GM19025 (cell line): ENCODE results near the gene SLC35B3.
"Not testable (repeated sequence)": the region's sequence is repeated elsewhere in the genome, so short reads cannot be mapped to it uniquely, and the experiment has no call there.

Experiments
- ATAC-seq: cut with Tn5 transposase; IDR thresholded peaks from one replicate; pipeline ENCODE4 v1.9.1; 2021; ENCODE audit warnings: mild to moderate bottlenecking, low read depth, moderate library complexity; ENCODE audit not compliant: unreplicated experiment

The SLC35B3 gene

DNA sequence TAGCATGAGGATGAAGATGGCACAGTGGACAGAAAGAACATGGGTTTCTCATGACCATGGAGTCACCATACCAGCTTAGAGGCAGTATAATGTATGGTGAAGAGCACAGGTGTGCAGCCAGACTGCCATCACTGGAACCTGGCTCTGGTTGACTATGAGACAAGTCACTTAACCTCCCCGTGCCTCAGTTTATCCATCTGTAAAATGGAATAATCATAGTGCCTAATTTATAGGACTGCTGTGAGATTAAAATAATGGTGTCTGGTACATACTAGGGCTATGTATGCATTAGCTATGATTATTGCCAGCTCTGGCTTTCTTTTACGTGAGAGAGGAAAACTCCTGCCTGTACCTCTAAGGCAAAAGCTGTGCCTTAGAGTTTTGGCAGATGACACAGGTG lies 19.4 kb downstream of the SLC35B3 start:
- ATAC-seq, result no peak

DNA sequence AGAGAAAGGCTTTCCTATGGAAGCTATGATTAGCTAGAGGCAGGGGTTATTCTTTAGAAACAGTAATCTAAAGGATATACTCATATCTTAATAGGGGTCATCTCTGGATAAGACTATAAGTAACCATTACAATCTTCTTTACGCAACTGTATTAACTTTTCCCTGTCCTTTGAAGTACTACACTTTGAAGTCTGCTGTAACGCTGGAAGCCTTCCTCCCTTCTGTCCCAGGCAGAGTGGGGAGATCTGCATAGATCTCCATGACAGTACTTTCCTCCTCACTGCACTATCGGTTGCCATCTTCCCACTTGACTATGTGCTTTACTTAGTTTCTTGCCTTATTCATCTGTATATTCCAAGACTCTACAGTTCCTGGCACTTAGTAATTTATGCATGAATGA lies 20.1 kb downstream of the SLC35B3 start:
- no peak for ATAC-seq

DNA sequence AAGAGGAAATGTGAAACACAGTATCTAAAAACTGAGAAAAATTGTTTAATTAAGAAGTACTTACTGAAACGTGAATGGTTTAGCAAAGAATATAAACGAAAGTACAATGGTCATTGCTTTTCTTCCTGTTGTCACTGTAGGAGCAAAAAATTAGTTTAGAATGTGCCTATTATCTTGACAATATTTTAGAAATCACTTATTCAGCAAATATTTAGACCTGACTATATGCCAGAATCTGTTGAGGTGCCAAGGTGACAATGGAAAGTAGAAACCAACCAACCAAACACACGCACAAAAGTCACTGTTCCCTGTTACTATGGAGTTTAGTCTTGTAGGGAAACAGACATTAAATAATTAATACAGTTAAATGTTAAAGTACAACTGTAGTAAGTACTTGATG lies 20.5 kb downstream of the SLC35B3 start:
- no peak for ATAC-seq

DNA sequence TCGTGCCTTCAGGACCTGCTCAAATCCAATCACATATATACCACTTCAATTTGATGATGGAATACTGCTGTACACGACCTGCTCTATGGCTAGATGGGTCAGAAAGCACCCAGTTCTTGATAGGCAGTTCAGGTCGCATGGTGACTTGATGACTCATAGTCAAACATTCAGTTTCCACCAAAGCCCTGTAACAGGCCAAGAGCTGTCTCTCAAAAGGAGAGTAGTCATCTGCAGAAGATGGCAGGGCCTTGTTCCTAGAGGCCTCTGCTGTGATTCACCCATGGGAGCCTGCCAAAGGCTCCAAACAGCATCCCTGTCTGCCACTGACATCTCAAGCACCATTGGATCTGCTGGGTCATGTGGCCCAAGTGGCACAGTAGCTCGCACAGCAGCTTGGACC lies 29.4 kb downstream of the SLC35B3 start:
- ATAC-seq, result not testable (repeated sequence)

DNA sequence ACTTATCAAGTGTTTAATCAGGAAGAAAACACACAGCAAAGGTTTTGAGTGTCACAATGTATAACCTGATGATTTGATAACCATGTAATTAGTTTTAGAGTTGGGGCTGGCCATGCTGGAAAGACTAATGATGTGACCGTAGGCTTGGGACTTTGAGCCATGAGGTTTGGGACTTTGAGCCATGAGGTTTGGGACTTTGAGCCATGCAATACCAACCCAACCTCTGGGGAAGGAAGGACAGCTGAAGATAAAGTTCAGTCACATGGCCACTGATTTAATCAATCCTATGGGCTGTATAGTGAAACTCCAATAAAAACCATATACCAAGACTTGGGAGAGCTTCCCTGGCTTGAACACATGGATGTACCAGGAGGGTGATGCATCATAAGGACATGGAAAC lies 32.8 kb downstream of the SLC35B3 start:
- no peak for ATAC-seq

DNA sequence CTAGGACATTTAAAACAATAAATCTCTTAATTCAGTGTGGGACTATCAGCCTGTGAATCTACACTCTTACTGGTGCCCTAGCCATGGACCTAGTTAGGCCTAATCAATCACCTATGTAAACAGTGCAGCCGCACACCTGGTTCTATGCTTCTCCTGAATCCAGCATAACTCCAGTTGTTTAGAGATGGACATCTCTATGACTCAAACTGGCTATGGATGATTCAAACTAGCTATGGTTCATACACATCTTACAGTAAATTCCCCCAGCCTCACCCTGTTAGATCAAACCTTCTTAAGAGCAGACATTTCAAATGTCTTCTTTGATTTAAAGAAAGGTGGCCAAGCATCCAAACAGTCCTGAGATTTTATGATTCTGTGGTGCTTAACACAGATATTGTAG lies 34.7 kb downstream of the SLC35B3 start:
- no peak for ATAC-seq

DNA sequence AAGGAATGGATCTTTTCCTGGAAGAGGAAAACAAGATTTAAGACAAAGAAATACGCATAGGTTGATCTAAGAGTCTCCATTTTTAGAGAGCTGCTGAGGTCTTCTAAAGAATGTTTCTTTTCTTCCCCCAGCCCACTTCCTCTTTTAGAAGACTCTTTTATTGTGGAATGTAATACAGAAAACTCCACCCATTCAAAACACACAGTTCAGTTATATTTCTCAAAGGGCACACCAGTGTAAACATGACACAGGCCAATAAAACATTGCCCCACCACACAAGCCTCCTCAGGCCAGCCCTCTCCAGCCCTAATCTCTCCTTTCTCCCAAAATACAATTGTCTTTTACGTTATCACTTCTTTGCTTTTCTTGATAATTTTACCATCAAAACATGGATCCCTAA lies 42.8 kb downstream of the SLC35B3 start:
- ATAC-seq, result no peak

DNA sequence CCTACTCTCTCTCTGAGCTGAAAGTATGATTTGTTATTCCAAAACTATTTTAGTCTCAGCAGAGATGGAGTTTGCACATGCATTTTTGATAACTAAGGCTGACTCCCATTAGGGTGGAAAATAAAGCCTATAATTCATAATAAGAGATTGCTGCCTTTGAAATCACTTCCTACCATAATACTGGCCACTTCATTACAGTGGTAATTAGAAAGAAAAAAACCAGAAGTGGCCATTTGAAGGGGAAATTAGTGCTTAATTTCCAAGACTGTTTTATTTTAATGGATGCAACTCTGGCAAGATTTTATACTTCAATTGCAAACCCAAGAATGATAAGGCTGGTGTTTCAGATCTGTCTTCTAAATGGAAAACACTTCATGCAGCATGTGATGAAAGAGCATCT lies 43.4 kb downstream of the SLC35B3 start:
- ATAC-seq, result no peak

DNA sequence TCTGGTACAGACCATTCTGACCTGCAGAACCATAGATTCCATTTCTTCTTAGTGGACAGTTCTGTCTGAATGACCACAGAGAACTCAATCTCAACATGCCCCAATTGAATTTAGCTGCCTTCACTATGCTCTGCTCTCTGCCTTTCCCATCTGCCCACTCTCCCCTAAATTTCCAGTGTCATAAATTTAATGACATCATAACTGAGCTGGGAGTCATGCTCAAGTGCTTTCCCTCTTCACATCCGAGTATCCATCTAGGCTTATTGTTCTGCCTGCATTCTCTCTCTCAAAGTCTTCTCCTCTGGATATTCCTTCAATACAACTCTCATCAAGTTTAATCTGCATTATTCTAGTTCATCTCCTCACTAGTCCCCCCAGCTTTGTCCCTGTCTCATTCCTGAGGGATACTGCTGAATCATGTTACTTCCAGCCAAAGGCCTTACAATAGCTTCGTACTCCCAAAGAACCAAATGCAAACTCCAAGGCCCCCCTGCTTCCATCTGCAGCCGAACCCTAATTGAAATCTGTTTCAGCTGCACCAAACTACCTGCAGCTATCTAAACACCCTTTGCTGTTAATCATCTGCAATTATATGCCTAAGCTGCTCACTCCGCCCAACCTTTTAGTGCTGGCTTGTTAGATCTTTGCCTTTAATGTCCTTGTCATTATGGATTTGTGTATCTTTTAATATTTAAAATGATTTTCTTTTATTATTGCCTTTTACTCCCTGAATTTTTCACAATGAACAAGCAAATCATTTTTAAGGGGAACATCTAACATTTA lies 46.1 kb downstream of the SLC35B3 start:
- no peak for ATAC-seq

DNA sequence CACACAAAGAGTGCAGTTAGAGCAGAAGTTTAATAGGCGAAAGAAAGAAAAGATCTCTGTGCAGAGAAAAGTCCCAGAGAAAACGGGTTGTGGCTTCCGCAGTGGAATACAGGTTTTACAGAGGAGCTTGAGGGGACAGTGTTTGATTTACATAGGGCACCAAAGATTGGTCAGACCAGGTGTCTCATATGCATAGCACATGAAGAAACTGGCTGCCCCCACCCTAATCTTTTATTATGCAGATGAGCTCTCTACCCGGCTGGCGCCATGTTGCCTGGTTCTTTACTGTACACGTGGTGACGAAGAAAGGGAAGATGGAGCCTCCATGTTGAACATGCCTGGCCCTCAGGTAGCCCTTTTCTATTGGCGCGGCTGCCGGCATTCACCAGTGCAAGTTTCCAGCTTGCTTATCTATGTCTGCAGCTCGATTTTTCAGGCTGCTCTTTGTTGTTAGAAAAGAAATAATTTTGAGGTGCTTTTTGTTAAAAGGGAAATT lies 47.4 kb downstream of the SLC35B3 start:
- ATAC-seq, result no peak

DNA sequence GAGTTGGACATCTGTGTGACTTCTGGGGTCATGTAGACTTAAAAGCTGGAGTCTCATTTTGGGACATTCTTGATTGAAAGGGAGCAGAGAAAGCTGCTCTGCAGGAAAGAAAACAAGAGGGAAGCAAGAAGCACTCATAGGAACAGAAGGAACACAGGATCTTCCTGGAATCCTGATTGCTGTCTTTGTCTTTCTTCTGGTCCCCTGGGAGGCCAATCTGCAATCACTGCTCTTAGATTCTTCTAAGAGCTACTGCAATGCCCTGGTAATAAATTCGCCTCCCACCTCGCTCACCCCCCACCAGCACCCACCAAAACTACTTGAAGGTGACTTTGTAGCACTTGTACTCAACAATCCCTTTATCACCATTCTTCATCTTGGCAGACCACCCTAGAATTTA lies 51.8 kb downstream of the SLC35B3 start:
- no peak for ATAC-seq

DNA sequence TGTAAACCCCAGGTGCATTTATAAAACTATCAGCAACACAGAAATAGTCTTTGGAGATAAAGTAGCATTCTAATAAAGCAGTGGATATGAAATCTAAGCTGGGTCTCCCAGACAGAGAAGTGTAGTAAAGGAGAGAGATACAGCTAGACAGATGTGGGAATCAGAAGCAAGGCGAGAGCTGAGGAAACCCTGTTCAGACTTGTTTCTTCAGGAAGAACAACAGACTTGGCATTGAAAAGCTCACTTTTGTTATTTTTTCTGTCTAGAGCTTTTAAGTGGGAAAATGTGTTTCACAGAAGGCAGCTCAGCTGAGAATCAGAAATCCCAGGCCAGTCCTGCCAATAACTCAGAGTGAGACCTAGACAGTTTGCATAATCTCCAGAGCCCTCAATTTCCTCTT lies 52.9 kb downstream of the SLC35B3 start:
- no peak for ATAC-seq

DNA sequence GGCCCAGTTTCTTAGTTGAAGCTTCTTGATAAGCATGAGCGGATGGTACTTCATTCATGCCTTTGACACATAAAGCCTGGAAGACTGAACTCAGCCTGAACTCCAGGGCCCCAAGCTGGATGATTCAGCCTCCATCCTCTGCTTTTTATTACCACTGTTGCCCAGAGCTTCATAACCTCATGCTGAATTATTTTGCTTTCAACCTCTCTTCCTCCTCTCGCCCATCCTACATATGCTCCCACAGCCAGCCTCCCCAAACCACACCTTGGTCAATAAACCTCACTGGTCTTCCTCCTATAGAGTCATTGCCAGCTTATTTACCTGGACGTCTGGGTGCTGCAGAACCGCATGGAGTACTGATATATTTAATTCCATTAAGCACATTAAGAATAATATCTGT lies 59.4 kb downstream of the SLC35B3 start:
- ATAC-seq, result no peak
